ENCODE data around the gene RRP12. TPM values are rescaled to one million over a fixed set of nuclear protein-coding genes. Genes with fewer than 3 reads are reported as not detected.
A peak's percentile ranks its signal among the peaks of the same experiment; 100 is the strongest.

RRP12 gene
- 8.0 TPM for polyA plus RNA-seq (2013, experiment 1 of 2)
- polyA plus RNA-seq (2013, experiment 2 of 2) = 7.5 TPM

DNA sequence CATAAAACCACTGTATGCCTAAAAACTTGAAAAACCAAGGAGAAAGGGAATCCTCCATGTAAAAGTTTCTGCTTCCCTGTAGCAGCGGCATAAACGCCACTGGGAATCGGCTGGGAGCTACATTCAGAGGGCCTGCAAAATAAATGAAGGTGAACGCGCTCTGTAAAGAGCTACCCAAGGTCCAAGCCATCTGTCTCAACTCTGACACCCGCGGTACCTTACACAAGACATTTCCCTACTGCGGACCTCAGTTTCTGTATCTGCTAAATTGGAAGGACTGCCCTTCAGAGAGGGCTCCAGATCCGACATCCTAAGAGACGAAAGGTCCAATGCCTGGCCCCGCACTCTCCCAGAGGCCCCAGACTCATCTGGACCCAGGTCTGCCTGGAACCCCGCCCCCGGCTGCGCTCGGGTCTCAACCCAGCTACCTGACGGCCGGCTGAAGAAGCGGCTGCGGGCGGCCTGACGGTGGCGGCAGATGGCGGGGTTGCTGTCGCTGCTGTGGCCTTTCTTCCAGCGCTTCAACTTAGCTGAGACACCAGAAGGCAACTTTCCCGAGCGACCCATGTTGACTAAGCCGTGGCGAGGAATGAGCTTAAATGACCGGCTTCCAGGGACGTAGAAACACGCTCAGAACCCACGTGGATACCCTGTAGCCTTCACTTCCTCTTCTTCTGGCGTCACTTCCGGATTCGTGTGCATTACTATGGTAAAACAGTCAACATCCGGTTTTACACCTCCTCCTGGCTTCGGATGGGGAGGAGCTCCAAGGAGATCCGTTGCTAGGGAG lies at the start of gene RRP12:
RRP12 (minus strand) TSS at position 676 of the 790 bp plus-strand sequence; CDS start at position 567, 109 bp downstream.
- Histone ChIP-seq H3K18ac (ENCODE audit: low read depth in 1 of 2, low read length in 2 of 2) (peak within 1 kb of the TSS; percentile 43 to 87), H3K4me1 (ENCODE audit: control insufficient read depth, insufficient read depth, low read depth, low read length) (peaks cover 5% of the 10 kb centered on the region), H2BK120ac (ENCODE audit: low read depth, low read length) (no peak within 1 kb of the TSS), H3K4me2 (ENCODE audit: low read length, poor library complexity, severe bottlenecking) (peak within 1 kb of the TSS; percentile 95), H4K8ac (ENCODE audit: low read length) (peak within 1 kb of the TSS; percentile 74), H3K27ac (ENCODE audit: low read length, poor library complexity, severe bottlenecking) (peak within 1 kb of the TSS; percentile 38), H3K79me1 (replicated peaks; ENCODE audit: low read length, poor library complexity, severe bottlenecking) (peaks cover 13% of the 10 kb centered on the region), H2BK5ac (ENCODE audit: low read depth, low read length, poor library complexity, severe bottlenecking) (peak within 1 kb of the TSS; percentile 15), H3K27me3 (ENCODE audit: control insufficient read depth in 1 of 2, insufficient read depth in 1 of 2, low read length in 2 of 2) (no peaks in the 10 kb centered on the region), H2AK5ac (ENCODE audit: low read length, severe bottlenecking) (no peak within 1 kb of the TSS), H3K36me3 (ENCODE audit: control insufficient read depth in 1 of 2, insufficient read depth in 2 of 2, low read depth in 1 of 2, low read length in 2 of 2) (peaks cover 10 to 17% of the 10 kb centered on the region in 2 experiments), H3K4me3 (ENCODE audit: insufficient read depth in 1 of 2, low read depth in 1 of 2, low read length in 2 of 2) (peak within 1 kb of the TSS; percentile 90 to 93), H3K9ac (ENCODE audit: low read length) (peak within 1 kb of the TSS; percentile 96), H3K4ac (ENCODE audit: low read depth in 1 of 2, low read length in 2 of 2) (no peak within 1 kb of the TSS), H3K14ac (ENCODE audit: low read length in 2 of 2) (no peak within 1 kb of the TSS), H3K23ac (ENCODE audit: low read length in 2 of 2) (no peak within 1 kb of the TSS), H2AFZ (ENCODE audit: low read depth, low read length) (peak within 1 kb of the TSS; percentile 97), H3K9me3 (ENCODE audit: control insufficient read depth, low read length) (no peaks in the 10 kb centered on the region), H2BK15ac (ENCODE audit: low read depth, poor library complexity, severe bottlenecking) (peak within 1 kb of the TSS; percentile 21), H4K91ac (ENCODE audit: low read length) (no peak within 1 kb of the TSS), H2BK12ac (ENCODE audit: low read length in 2 of 2) (no peak within 1 kb of the TSS)
- peak; percentile 100 for DNase-seq
- under 1% methylated on average over 39 of the region's 39 CpGs for WGBS

DNA sequence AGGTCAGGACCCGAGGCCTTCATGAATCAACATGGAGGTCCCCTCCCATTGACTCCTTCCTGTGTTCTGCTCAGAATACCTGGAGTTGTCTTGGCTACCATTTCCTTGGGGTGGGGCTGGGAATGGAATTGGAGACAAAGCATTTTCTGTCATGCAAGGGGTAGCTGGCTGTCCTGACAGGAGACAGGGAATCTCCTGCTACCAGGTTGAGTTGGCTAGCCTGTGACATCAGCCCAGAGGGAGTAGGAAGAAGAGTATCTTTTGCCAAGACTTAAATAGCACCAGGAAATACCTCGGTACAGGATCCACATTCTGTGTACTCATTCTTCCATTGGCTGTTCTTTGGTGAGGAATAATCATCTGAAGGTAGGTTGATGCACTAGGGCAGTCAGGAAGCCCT lies 49.7 kb upstream of the RRP12 start:
- Histone ChIP-seq H3K18ac (ENCODE audit: low read depth in 1 of 2, low read length in 2 of 2) (no peak overlapping the region), H3K4ac (ENCODE audit: low read depth in 1 of 2, low read length in 2 of 2) (no peak overlapping the region), H3K36me3 (ENCODE audit: control insufficient read depth in 1 of 2, insufficient read depth in 2 of 2, low read depth in 1 of 2, low read length in 2 of 2) (peaks cover 40 to 63% of the 10 kb centered on the region in 2 experiments), H2BK15ac (ENCODE audit: low read depth, poor library complexity, severe bottlenecking) (no peak overlapping the region), H3K79me1 (replicated peaks; ENCODE audit: low read length, poor library complexity, severe bottlenecking) (peaks cover 16% of the 10 kb centered on the region), H2BK12ac (ENCODE audit: low read length in 2 of 2) (no peak overlapping the region), H2AFZ (ENCODE audit: low read depth, low read length) (no peak overlapping the region), H2AK5ac (ENCODE audit: low read length, severe bottlenecking) (no peak overlapping the region), H3K4me3 (ENCODE audit: insufficient read depth in 1 of 2, low read depth in 1 of 2, low read length in 2 of 2) (no peak overlapping the region), H3K9me3 (ENCODE audit: control insufficient read depth, low read length) (no peaks in the 10 kb centered on the region), H4K8ac (ENCODE audit: low read length) (no peak overlapping the region), H3K27ac (ENCODE audit: low read length, poor library complexity, severe bottlenecking) (no peak overlapping the region), H3K4me2 (ENCODE audit: low read length, poor library complexity, severe bottlenecking) (no peak overlapping the region), H2BK5ac (ENCODE audit: low read depth, low read length, poor library complexity, severe bottlenecking) (no peak overlapping the region), H3K27me3 (ENCODE audit: control insufficient read depth in 1 of 2, insufficient read depth in 1 of 2, low read length in 2 of 2) (no peaks in the 10 kb centered on the region), H3K14ac (ENCODE audit: low read length in 2 of 2) (no peak overlapping the region), H2BK120ac (ENCODE audit: low read depth, low read length) (no peak overlapping the region), H3K4me1 (ENCODE audit: control insufficient read depth, insufficient read depth, low read depth, low read length) (peaks cover 16% of the 10 kb centered on the region), H3K9ac (ENCODE audit: low read length) (no peak overlapping the region), H3K23ac (ENCODE audit: low read length in 2 of 2) (no peak overlapping the region), H4K91ac (ENCODE audit: low read length) (no peak overlapping the region)
- 100% methylated on average over 1 of the region's 2 CpGs for WGBS
- DNase-seq = no peak

DNA sequence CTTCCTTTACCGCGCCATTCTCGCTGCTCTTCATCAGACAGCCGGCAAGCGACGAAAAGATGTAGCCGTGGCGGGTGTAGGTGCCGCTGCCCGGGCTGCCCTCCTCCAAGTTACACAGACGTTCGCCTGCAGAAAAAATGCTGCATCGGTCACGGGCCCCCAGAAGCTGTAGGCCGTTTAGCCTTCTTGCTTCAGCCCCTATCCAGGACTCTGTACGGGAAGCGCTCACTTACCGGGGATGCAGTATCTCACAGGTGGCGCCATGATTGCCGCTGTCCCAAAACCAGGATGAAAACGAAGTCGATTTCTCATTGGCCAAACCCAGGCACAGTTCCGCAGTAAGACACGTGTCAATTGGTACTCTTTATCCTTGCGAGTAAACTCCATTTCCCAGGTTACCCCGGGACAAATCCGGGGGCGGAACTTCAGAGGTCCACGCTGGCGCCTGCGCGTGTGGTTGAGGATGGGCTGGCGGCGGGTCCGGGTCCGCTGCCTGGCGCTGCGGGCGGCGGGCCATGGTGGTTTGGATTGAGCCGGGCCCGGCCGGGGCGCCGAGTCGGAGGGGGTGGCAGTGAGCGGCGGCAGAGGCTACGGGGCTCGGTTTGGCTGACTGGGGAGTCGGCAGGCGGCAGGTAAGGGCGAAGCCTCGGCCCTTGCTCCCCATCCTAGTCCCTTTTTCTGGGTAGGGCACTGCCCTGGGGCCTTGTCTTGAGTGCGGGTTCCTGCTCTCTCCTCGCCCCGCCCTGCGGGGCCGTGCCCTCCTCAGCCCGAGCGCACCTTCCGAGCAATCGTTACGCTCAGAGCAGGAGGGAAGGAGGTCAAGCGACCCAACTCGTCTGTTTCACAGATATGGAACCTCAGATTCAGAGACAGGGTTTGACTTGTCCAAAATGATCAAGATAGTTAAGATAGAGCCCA lies 44.8 kb upstream of the RRP12 start, which contains the start of the genes EXOSC1 and ZDHHC16:
EXOSC1 (minus strand) TSS at position 285 of the 918 bp plus-strand sequence; CDS start at position 264, 21 bp downstream.
ZDHHC16 (plus strand) TSS at position 454 of the 918 bp plus-strand sequence. CDS start 5,501 bp downstream, outside the sequence.
- peaks cover 23% of the 10 kb centered on the region for H3K79me1 ChIP-seq (replicated peaks; ENCODE audit: low read length, poor library complexity, severe bottlenecking)
- peaks cover 9% of the 10 kb centered on the region for H3K4me1 ChIP-seq (ENCODE audit: control insufficient read depth, insufficient read depth, low read depth, low read length)
- H3K36me3 ChIP-seq (ENCODE audit: control insufficient read depth in 1 of 2, insufficient read depth in 2 of 2, low read depth in 1 of 2, low read length in 2 of 2) = peaks cover 14 to 34% of the 10 kb centered on the region in 2 experiments
- H2BK120ac ChIP-seq (ENCODE audit: low read depth, low read length) = peak within 1 kb of the TSS; percentile 36
- peak within 1 kb of the TSS; percentile 69 for H3K4me2 ChIP-seq (ENCODE audit: low read length, poor library complexity, severe bottlenecking)
- H3K4me3 ChIP-seq (ENCODE audit: insufficient read depth in 1 of 2, low read depth in 1 of 2, low read length in 2 of 2) = peak within 1 kb of the TSS; percentile 90 to 96
- WGBS = under 1% methylated on average over 54 of the region's 66 CpGs
- peak within 1 kb of the TSS; percentile 91 for H3K9ac ChIP-seq (ENCODE audit: low read length)
- H3K18ac ChIP-seq (ENCODE audit: low read depth in 1 of 2, low read length in 2 of 2) = peak within 1 kb of the TSS; percentile 86 to 95
- H4K91ac ChIP-seq (ENCODE audit: low read length) = peak within 1 kb of the TSS; percentile 84
- peak within 1 kb of the TSS; percentile 64 for H3K27ac ChIP-seq (ENCODE audit: low read length, poor library complexity, severe bottlenecking)
- peak within 1 kb of the TSS; percentile 77 for H4K8ac ChIP-seq (ENCODE audit: low read length)
- H2BK12ac ChIP-seq (ENCODE audit: low read length in 2 of 2) = peak within 1 kb of the TSS in 1 of 2 experiments; percentile 3
- H2AK5ac ChIP-seq (ENCODE audit: low read length, severe bottlenecking) = peak within 1 kb of the TSS; percentile 45
- H2AFZ ChIP-seq (ENCODE audit: low read depth, low read length) = peak within 1 kb of the TSS; percentile 95
- H3K27me3 ChIP-seq (ENCODE audit: control insufficient read depth in 1 of 2, insufficient read depth in 1 of 2, low read length in 2 of 2) = no peaks in the 10 kb centered on the region
- H3K4ac ChIP-seq (ENCODE audit: low read depth in 1 of 2, low read length in 2 of 2) = peak within 1 kb of the TSS in 1 of 2 experiments; percentile 95
- H3K9me3 ChIP-seq (ENCODE audit: control insufficient read depth, low read length) = no peaks in the 10 kb centered on the region
- DNase-seq = peak; percentile 97
- no peak within 1 kb of the TSS for H2BK5ac ChIP-seq (ENCODE audit: low read depth, low read length, poor library complexity, severe bottlenecking)
- peak within 1 kb of the TSS; percentile 84 for H2BK15ac ChIP-seq (ENCODE audit: low read depth, poor library complexity, severe bottlenecking)
- H3K23ac ChIP-seq (ENCODE audit: low read length in 2 of 2) = peak within 1 kb of the TSS in 1 of 2 experiments; percentile 98
- peak within 1 kb of the TSS in 1 of 2 experiments; percentile 97 for H3K14ac ChIP-seq (ENCODE audit: low read length in 2 of 2)

All from mesenchymal stem cell (in vitro differentiated cells and primary cell).